ENCODE measurements around the gene RIPPLY2. TPM values are rescaled to one million over a fixed set of nuclear protein-coding genes. Genes with fewer than 3 reads are reported as not detected.

RIPPLY2 gene
- total and polyA plus RNA-seq, 7 experiments from 2014 or later: not detected

GRCh38 chr6:83905648-83906047, 52.5 kb downstream of the RIPPLY2 start:
- no peak for DNase-seq
- Mint-ChIP-seq H3K27ac (no peak overlapping the region), H3K4me3 (no peak overlapping the region), H3K4me1 (peaks cover 6 to 72% (median 59%) of the 10 kb centered on the region in 7 donors), H3K36me3 (peaks cover 19 to 88% (median 78%) of the 10 kb centered on the region in 5 donors), H3K9me3 (peaks cover 1 to 58% (median 33%) of the 10 kb centered on the region in 11 donors), H3K27me3 (no peaks in the 10 kb centered on the region)
- intact Hi-C loops (cut with micrococcal nuclease): no loop called here
- ChIA-PET CTCF (no interaction called here), POLR2A (no interaction called here)
- Histone ChIP-seq H3K4me3 (ENCODE audit: low read length) (no peak overlapping the region), H3K36me3 (ENCODE audit: control insufficient read depth in 2 of 3, insufficient read depth in 3 of 3, low read length in 3 of 3) (peaks cover 0 to 4% (median 0%) of the 10 kb centered on the region in 3 experiments), H3K4me1 (ENCODE audit: control insufficient read depth in 2 of 2, insufficient read depth in 2 of 2, low read length in 2 of 2) (no peaks in the 10 kb centered on the region), H3K27ac (ENCODE audit: low read depth, low read length) (no peak overlapping the region), H3K9me3 (ENCODE audit: control insufficient read depth in 2 of 3, low read length in 3 of 3) (peaks cover 0 to 7% (median 4%) of the 10 kb centered on the region in 3 experiments), H3K27me3 (ENCODE audit: control insufficient read depth in 2 of 2, insufficient read depth in 2 of 2, low read length in 2 of 2) (no peaks in the 10 kb centered on the region)
- no peak for ATAC-seq

Other genes with a start within 250 kb of the RIPPLY2 start
- gene SNAP91, start 144.3 kb upstream of the RIPPLY2 start, total RNA-seq: not detected
- not detected for gene SNAP91, start 144.3 kb upstream of the RIPPLY2 start, polyA plus RNA-seq
- gene CYB5R4, start 6.3 kb downstream of the RIPPLY2 start, total RNA-seq: 10 to 100 TPM; 17.8 to 38.6 (median 21.0) TPM
- 10 to 100 TPM; 14.9 to 20.0 TPM for gene CYB5R4, start 6.3 kb downstream of the RIPPLY2 start, polyA plus RNA-seq
- not detected for gene MRAP2, start 180.4 kb downstream of the RIPPLY2 start, total RNA-seq
- not detected for gene MRAP2, start 180.4 kb downstream of the RIPPLY2 start, polyA plus RNA-seq